Lower leg skin (tissue), 4 donors: ENCODE results near the gene ZNF316. TPM values are rescaled to one million over a fixed set of nuclear protein-coding genes. Genes with fewer than 3 reads are reported as not detected.

Experiments
- DNase-seq, 2 donors: peaks; one replicate each; pipeline ENCODE4 v3.0.0-alpha.2; 2019; ENCODE audit warnings: low spot score in 2 of 2
- H3K4me3 ChIP-seq: fragments of 200-600 bp; sonication (generic); 2 replicates; pipeline ENCODE4 v1.5.1; 2017; ENCODE audit warnings: mild to moderate bottlenecking, low read depth; ENCODE audit not compliant: poor library complexity, severe bottlenecking
- CTCF ChIP-seq, 3 donors: fragments of 450-650 bp; IDR thresholded peaks; one replicate each; pipeline ENCODE4 v1.5.1; 2016; ENCODE audit warnings: antibody characterized with exemption in 3 of 3, mild to moderate bottlenecking in 3 of 3, moderate library complexity in 2 of 3
- POLR2A ChIP-seq, 2 donors: fragments of 450-650 bp; IDR thresholded peaks; one replicate each; pipeline ENCODE4 v1.6.1; 2016 to 2017; ENCODE audit warnings: antibody characterized with exemption in 2 of 2, mild to moderate bottlenecking in 1 of 2, moderate library complexity in 1 of 2
- WGBS, 2 donors: methylation state at CpG; one replicate each; pipeline ENCODE4 v1.1.5; 2018; 5-methylcytosine and 5-hydroxymethylcytosine counted together
- intact Hi-C: fragments of 100-400 bp; cut with DNase I; formaldehyde crosslinking; loops from one replicate; pipeline ENCODE4 v1.15.0; 2023; ENCODE audit warnings: low total_unique reads
- total RNA-seq, 4 donors: library from RNA; depleted of rRNA; stranded (reverse); fragments of >200 nt; gene quantifications; one replicate each; pipeline ENCODE4 v1.1.0, GENCODE V29; 2016

Gene ZNF316
- total RNA-seq, 4 donors from 2014 or later: 30.6 to 63.6 (median 35.6) TPM

GRCh38 chr7:6612819-6613218 is 24.3 kb upstream of the ZNF316 start:
- intact Hi-C loops: no loop called here
- 72 to 73% methylated on average over 7 of the region's 7 CpGs for WGBS, 2 donors
- no peak for TF ChIP-seq POLR2A (IDR thresholded peaks at IDR 0.05)
- TF ChIP-seq CTCF (IDR thresholded peaks at IDR 0.05): no peak
- no peak overlapping the region for H3K4me3 ChIP-seq
- DNase-seq: no peak

- no peak for DNase-seq
- no peak overlapping the region for H3K4me3 ChIP-seq
- intact Hi-C loops: no loop called here
- WGBS, 2 donors: 44 to 59% methylated on average over 2 of the region's 2 CpGs
- TF ChIP-seq POLR2A (IDR thresholded peaks at IDR 0.05) (no peak), CTCF (IDR thresholded peaks at IDR 0.05) (no peak)
Measured at GRCh38 chr7:6613706-6614105, 23.4 kb upstream of the ZNF316 start.

GRCh38 chr7:6614953-6615722 is 22.0 kb upstream of the ZNF316 start, which contains the start of gene ZNF853:
ZNF853 (plus strand) TSS chr7:6615610; CDS start chr7:6616175, 565 bp downstream.
- intact Hi-C loops: no loop called here
- H3K4me3 ChIP-seq: peak within 1 kb of the TSS; percentile 44
- 5 to 22% methylated on average over 5 to 33 of the region's 91 CpGs for WGBS, 2 donors
- no peak for DNase-seq
- no peak for TF ChIP-seq POLR2A (IDR thresholded peaks at IDR 0.05)
- TF ChIP-seq CTCF (IDR thresholded peaks at IDR 0.05): no peak

GRCh38 chr7:6615723-6616555 is 21.2 kb upstream of the ZNF316 start:
- 30 to 51% methylated on average over 10 to 19 of the region's 63 CpGs for WGBS, 2 donors
- intact Hi-C loops: no loop called here
- H3K4me3 ChIP-seq: peak overlapping the region; percentile 44
- no peak for TF ChIP-seq CTCF (IDR thresholded peaks at IDR 0.05)
- TF ChIP-seq POLR2A (IDR thresholded peaks at IDR 0.05): no peak
- no peak for DNase-seq

GRCh38 chr7:6616854-6617643 is 20.1 kb upstream of the ZNF316 start:
- intact Hi-C loops: no loop called here
- WGBS, 2 donors: 92% methylated on average over 19 to 20 of the region's 20 CpGs
- TF ChIP-seq CTCF (IDR thresholded peaks at IDR 0.05) (no peak), POLR2A (IDR thresholded peaks at IDR 0.05) (no peak)
- DNase-seq: no peak
- no peak overlapping the region for H3K4me3 ChIP-seq
